Epithelial cell of prostate (primary cell): ENCODE results near the gene SYNGR4.

Experiments used
- DNase-seq: peaks from one replicate; pipeline ENCODE4 v3.0.0-alpha.2; 2011; ENCODE audit warnings: low read depth, low spot score
- H3K27ac ChIP-seq: fragments of 450-650 bp; 2 replicates; pipeline ENCODE4 v1.5.1; 2017; ENCODE audit warnings: mild to moderate bottlenecking

Gene SYNGR4

GRCh38 chr19:48340995-48341394 is 23.2 kb upstream of the SYNGR4 start:
- DNase-seq: peak; percentile 76

GRCh38 chr19:48341515-48342413 is 22.4 kb upstream of the SYNGR4 start:
- DNase-seq: no peak
- H3K27ac ChIP-seq: no peak overlapping the region

More at GRCh38 chr19:48340995-48341394, 23.2 kb upstream of the SYNGR4 start:
- no peak overlapping the region for H3K27ac ChIP-seq

- H3K27ac ChIP-seq: no peak overlapping the region
- no peak for DNase-seq
Measured at GRCh38 chr19:48342414-48342738, 21.8 kb upstream of the SYNGR4 start.

GRCh38 chr19:48342841-48343540 is 21.2 kb upstream of the SYNGR4 start:
- H3K27ac ChIP-seq: no peak overlapping the region
- DNase-seq: no peak

- no peak for DNase-seq
- no peak overlapping the region for H3K27ac ChIP-seq
Measured at GRCh38 chr19:48344892-48345291, 19.3 kb upstream of the SYNGR4 start.

GRCh38 chr19:48346191-48346590 is 18.0 kb upstream of the SYNGR4 start:
- no peak overlapping the region for H3K27ac ChIP-seq
- DNase-seq: no peak

- no peak overlapping the region for H3K27ac ChIP-seq
- no peak for DNase-seq
Measured at GRCh38 chr19:48348045-48348444, 16.1 kb upstream of the SYNGR4 start.

GRCh38 chr19:48348737-48349136 is 15.4 kb upstream of the SYNGR4 start:
- no peak for DNase-seq
- no peak overlapping the region for H3K27ac ChIP-seq

GRCh38 chr19:48350856-48351255 is 13.3 kb upstream of the SYNGR4 start:
- H3K27ac ChIP-seq: no peak overlapping the region
- no peak for DNase-seq

- H3K27ac ChIP-seq: no peak overlapping the region
- no peak for DNase-seq
Measured at GRCh38 chr19:48351341-48351752, 12.8 kb upstream of the SYNGR4 start.

GRCh38 chr19:48353677-48354076 is 10.5 kb upstream of the SYNGR4 start:
- H3K27ac ChIP-seq: no peak overlapping the region
- DNase-seq: no peak

- H3K27ac ChIP-seq: no peak overlapping the region
- no peak for DNase-seq
Measured at GRCh38 chr19:48354332-48354992, 9.7 kb upstream of the SYNGR4 start.

GRCh38 chr19:48355365-48355954 is 8.7 kb upstream of the SYNGR4 start:
- no peak for DNase-seq
- H3K27ac ChIP-seq: no peak overlapping the region

- H3K27ac ChIP-seq: no peak overlapping the region
- no peak for DNase-seq
Measured at GRCh38 chr19:48359123-48359522, 5.0 kb upstream of the SYNGR4 start.

- H3K27ac ChIP-seq: no peak overlapping the region
- DNase-seq: no peak
Measured at GRCh38 chr19:48361912-48362311, 2.3 kb upstream of the SYNGR4 start.

- H3K27ac ChIP-seq: peak overlapping the region; percentile 51
- peak; percentile 85 for DNase-seq
Measured at GRCh38 chr19:48362716-48363499, 1.3 kb upstream of the SYNGR4 start.

- no peak for DNase-seq
Measured at GRCh38 chr19:48363500-48363809, 712 bp upstream of the SYNGR4 start.

GRCh38 chr19:48364598-48365348 is 606 bp downstream of the SYNGR4 start:
- H3K27ac ChIP-seq: no peak overlapping the region
- DNase-seq: no peak

More at GRCh38 chr19:48363500-48363809, 712 bp upstream of the SYNGR4 start:
- peak overlapping the region; percentile 51 for H3K27ac ChIP-seq

GRCh38 chr19:48365602-48366001 is 1.4 kb downstream of the SYNGR4 start:
- DNase-seq: no peak
- H3K27ac ChIP-seq: no peak overlapping the region
